GM23338 (cell line): ENCODE measurements around the gene CCR4.
"Not testable (repeated sequence)": the region's sequence is repeated elsewhere in the genome, so short reads cannot be mapped to it uniquely, and the experiment has no call there.

Experiments used
- CTCF ChIP-seq, 2 experiments: fragments of 200-600 bp in 1 of 2; sonication (generic) in 1 of 2; conservative IDR thresholded peaks; 2 replicates each; pipeline versions ENCODE4 v1.5.1 to v1.6.1; 2016 to 2017; ENCODE audit warnings: antibody characterized with exemption in 2 of 2, low read depth in 2 of 2, mild to moderate bottlenecking in 2 of 2, moderate library complexity in 1 of 2
- EZH2phosphoT487 ChIP-seq: fragments of 200-600 bp; sonication (generic); IDR thresholded peaks from one replicate; pipeline ENCODE4 v1.8.1; 2018; ENCODE audit warnings: antibody characterized with exemption; ENCODE audit not compliant: unreplicated experiment
- NANOG ChIP-seq: IDR thresholded peaks from 2 replicates; pipeline ENCODE4 v1.6.1; 2016; ENCODE audit warnings: antibody characterized with exemption, borderline replicate concordance
- POLR2AphosphoS5 ChIP-seq: IDR thresholded peaks from 2 replicates; pipeline ENCODE4 v1.6.1; 2016; ENCODE audit warnings: antibody characterized with exemption, low read depth
- TF ChIP-seq, protein P1 (sequence below): IDR thresholded peaks from one replicate; pipeline ENCODE4 v1.6.1; 2018; ENCODE audit warnings: antibody characterized with exemption; ENCODE audit not compliant: unreplicated experiment
- TF ChIP-seq, protein P2 (sequence below): IDR thresholded peaks from 2 replicates; pipeline ENCODE4 v1.6.1; 2016; ENCODE audit warnings: antibody characterized with exemption

DNA sequence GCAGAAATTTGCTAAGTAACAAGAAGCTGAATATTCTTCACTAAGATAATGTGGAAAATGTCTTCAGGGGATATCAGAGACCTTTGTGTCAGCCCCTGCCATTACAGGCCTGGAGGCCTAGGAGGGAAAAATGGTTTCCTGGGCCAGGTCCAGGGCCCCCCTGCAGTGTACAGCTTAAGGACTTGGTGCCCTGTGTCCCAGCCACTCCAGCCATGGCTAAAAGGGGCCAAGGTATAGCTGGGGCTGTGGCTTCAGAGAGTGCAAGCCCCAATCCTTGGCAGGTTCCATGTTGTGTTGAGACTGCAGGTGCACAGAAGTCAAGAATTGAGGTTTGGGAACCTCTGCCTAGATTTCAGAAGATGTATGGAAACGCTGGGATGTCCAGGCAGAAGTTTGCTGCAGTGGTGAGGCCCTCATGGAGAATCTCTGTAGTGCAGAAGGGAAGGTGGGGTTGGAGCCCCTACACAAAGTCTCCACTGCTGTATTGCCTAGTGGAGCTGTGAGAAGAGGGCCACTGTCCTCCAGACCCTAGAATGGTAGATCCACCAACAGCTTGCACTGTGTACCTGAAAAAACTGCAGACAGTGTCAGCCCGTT is 14.3 kb downstream of the CCR4 start:
- not testable (repeated sequence) for TF ChIP-seq POLR2AphosphoS5; CTCF (conservative IDR thresholded peaks at IDR 0.05; ENCODE audit: low read depth in 2 of 2); NANOG; EZH2phosphoT487
- TF ChIP-seq, protein P1, sequence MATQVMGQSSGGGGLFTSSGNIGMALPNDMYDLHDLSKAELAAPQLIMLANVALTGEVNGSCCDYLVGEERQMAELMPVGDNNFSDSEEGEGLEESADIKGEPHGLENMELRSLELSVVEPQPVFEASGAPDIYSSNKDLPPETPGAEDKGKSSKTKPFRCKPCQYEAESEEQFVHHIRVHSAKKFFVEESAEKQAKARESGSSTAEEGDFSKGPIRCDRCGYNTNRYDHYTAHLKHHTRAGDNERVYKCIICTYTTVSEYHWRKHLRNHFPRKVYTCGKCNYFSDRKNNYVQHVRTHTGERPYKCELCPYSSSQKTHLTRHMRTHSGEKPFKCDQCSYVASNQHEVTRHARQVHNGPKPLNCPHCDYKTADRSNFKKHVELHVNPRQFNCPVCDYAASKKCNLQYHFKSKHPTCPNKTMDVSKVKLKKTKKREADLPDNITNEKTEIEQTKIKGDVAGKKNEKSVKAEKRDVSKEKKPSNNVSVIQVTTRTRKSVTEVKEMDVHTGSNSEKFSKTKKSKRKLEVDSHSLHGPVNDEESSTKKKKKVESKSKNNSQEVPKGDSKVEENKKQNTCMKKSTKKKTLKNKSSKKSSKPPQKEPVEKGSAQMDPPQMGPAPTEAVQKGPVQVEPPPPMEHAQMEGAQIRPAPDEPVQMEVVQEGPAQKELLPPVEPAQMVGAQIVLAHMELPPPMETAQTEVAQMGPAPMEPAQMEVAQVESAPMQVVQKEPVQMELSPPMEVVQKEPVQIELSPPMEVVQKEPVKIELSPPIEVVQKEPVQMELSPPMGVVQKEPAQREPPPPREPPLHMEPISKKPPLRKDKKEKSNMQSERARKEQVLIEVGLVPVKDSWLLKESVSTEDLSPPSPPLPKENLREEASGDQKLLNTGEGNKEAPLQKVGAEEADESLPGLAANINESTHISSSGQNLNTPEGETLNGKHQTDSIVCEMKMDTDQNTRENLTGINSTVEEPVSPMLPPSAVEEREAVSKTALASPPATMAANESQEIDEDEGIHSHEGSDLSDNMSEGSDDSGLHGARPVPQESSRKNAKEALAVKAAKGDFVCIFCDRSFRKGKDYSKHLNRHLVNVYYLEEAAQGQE: not testable (repeated sequence)
- TF ChIP-seq, protein P2, sequence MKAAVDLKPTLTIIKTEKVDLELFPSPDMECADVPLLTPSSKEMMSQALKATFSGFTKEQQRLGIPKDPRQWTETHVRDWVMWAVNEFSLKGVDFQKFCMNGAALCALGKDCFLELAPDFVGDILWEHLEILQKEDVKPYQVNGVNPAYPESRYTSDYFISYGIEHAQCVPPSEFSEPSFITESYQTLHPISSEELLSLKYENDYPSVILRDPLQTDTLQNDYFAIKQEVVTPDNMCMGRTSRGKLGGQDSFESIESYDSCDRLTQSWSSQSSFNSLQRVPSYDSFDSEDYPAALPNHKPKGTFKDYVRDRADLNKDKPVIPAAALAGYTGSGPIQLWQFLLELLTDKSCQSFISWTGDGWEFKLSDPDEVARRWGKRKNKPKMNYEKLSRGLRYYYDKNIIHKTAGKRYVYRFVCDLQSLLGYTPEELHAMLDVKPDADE: not testable (repeated sequence)
